Heart left ventricle (tissue), 16 donors: ENCODE data around the gene PPT2. TPM values are rescaled to one million over a fixed set of nuclear protein-coding genes. Genes with fewer than 3 reads are reported as not detected.

ENCODE experiments used
- ATAC-seq, 4 donors: fragments of 200-7000 bp; cut with Tn5 transposase; one replicate each; pipeline ENCODE4 v1.9.1; 2020 to 2022; ENCODE audit warnings: moderate library complexity in 4 of 4, mild to moderate bottlenecking in 3 of 4, moderate number of reproducible peaks in 1 of 4
- DNase-seq, 5 donors: peaks; one replicate each; pipeline ENCODE4 v3.0.0-alpha.2; 2020
- H3K27ac ChIP-seq, 12 donors: fragments of 200-600 bp; sonication (generic) in 4 of 12; one replicate each; pipeline versions ENCODE4 v1.5.0 to v1.8.0; 2016 to 2022; ENCODE audit warnings: mild to moderate bottlenecking in 2 of 12
- H3K27me3 ChIP-seq, 9 donors: fragments of 200-600 bp; sonication (generic) in 2 of 9; one replicate each; pipeline versions ENCODE4 v1.5.1 to v1.8.0; 2016 to 2022; ENCODE audit warnings: mild to moderate bottlenecking in 3 of 9
- H3K36me3 ChIP-seq, 9 donors: fragments of 200-600 bp; sonication (generic) in 2 of 9; one replicate each; pipeline versions ENCODE4 v1.5.0 to v1.8.0; 2018 to 2022; ENCODE audit warnings: mild to moderate bottlenecking in 2 of 9
- H3K4me1 ChIP-seq, 12 donors: fragments of 200-600 bp; sonication (generic) in 4 of 12; one replicate each; pipeline versions ENCODE4 v1.5.0 to v1.8.0; 2016 to 2022; ENCODE audit warnings: mild to moderate bottlenecking in 3 of 12
- H3K4me3 ChIP-seq, 12 donors: fragments of 200-600 bp; sonication (generic) in 4 of 12; one replicate each; pipeline versions ENCODE4 v1.5.0 to v1.8.0; 2017 to 2022; ENCODE audit warnings: mild to moderate bottlenecking in 9 of 12, moderate library complexity in 4 of 12
- H3K9me3 ChIP-seq, 12 donors: fragments of 200-600 bp; sonication (generic) in 4 of 12; one replicate each; pipeline versions ENCODE4 v1.5.0 to v1.8.0; 2016 to 2022; ENCODE audit warnings: mild to moderate bottlenecking in 1 of 12
- CTCF ChIP-seq, 12 donors: fragments of 200-600 bp; sonication (generic) in 4 of 12; IDR thresholded peaks; one replicate each; pipeline versions ENCODE4 v1.5.0 to v1.8.0; 2018 to 2022; ENCODE audit warnings: antibody characterized with exemption in 12 of 12, mild to moderate bottlenecking in 5 of 12
- POLR2A ChIP-seq, 2 donors: fragments of 450-650 bp; IDR thresholded peaks; one replicate each; pipeline ENCODE4 v1.6.1; 2017; ENCODE audit warnings: antibody characterized with exemption in 2 of 2, mild to moderate bottlenecking in 2 of 2, moderate library complexity in 2 of 2
- WGBS, 4 donors: extraction: QIAGEN DNeasy Blood & Tissue Kit in 2 of 4; methylation state at CpG; one replicate each; pipeline versions ENCODE4 v1.1.5 to v1.1.7; 2013 to 2018; 5-methylcytosine and 5-hydroxymethylcytosine counted together
- intact Hi-C, 10 donors: fragments of 100-400 bp; cut with DNase I; formaldehyde crosslinking; loops; one replicate each; pipeline versions ENCODE4 v1.11.1 to v1.14.2; 2022
- polyA plus RNA-seq, 2 donors: library from polyadenylated mRNA; stranded (reverse); fragments of 200-250 nt; gene quantifications; one replicate each; pipeline ENCODE4 v1.2.3, GENCODE V29; 2013
- total RNA-seq, 9 donors: library from RNA; depleted of rRNA in 2 of 9; stranded (reverse); fragments of >200 nt in 2 of 9; fragmentation: NEBNext Ultra II Directional in 3 of 9; extraction: Animal tissue kit (Norgen Biotek cat#: 25700) in 3 of 9; gene quantifications; one replicate each; pipeline versions ENCODE4 v1.1.0 to v1.2.4, GENCODE V29; 2016 to 2023
- donor health status: ischemic (EF 13 %, LVEDD 7.1; RV severe dilation, severe dysfunction).
- donor health status: healthy with polysubstance abuse.
- donor health status: DM: no; HTN: yes; CAD: no.
- donor health status: DM: no; HTN: no; CAD: no.
- donor health status: ischemic (EF 25% LVEDD 6.9; RV normal size, moderate dysfunction).
- donor health status: ischemic (EF 25% LVEDD 5.7; RV mildly dilated, moderate dysfunction).
- donor health status: healthy.
- donor health status: DM: yes; HTN: yes; CAD: no.
- donor health status: ischemic (EF 35%, LVEDD 5.7; RV mildly dilated, moderate dysfunction).
- donor health status: nonischemic (EF 11% LVEDD 7.7; RV severe dilation, severe dysfunction).
- donor health status: DM: yes; HTN: yes; CAD: no.
- donor health status: PGD.
- donor health status: ischemic (EF 29% LVEDD 5.4; RV normal size, mild dysfunction).
- donor health status: nonischemic (EF 23%, LVEDD 6.1; RV moderate dilation, normal function).

PPT2 gene
- total and polyA plus RNA-seq, 11 donors: 13.1 to 34.0 (median 21.6) TPM

- Histone ChIP-seq H3K9me3 (no peaks in the 10 kb centered on the region), H3K4me1 (peaks cover 0 to 25% (median 9%) of the 10 kb centered on the region in 12 donors), H3K27ac (no peak overlapping the region), H3K36me3 (peaks cover 0 to 60% (median 55%) of the 10 kb centered on the region in 9 donors), H3K4me3 (no peak overlapping the region), H3K27me3 (no peaks in the 10 kb centered on the region)
- WGBS, 4 donors: 92 to 96% (median 93%) methylated on average over 10 to 11 of the region's 11 CpGs
- ATAC-seq (no peak), DNase-seq (no peak)
- intact Hi-C loops: loop anchor here in 2 of 10 donors (10.0 kb wide), 1 partner anchor 505 kb away; the partner anchor contains the start of genes C6orf47 (in 2 of the 2), CSNK2B (in 2 of the 2), GPANK1 (in 2 of the 2) and LY6G5B (in 2 of the 2)
- TF ChIP-seq CTCF (IDR thresholded peaks at IDR 0.05): no peak
Observed at GRCh38 chr6:32170294-32170693, 16.4 kb downstream of the PPT2 start.

- Histone ChIP-seq H3K4me3 (no peak overlapping the region), H3K27me3 (no peaks in the 10 kb centered on the region), H3K27ac (no peak overlapping the region), H3K4me1 (peaks cover 0 to 28% (median 12%) of the 10 kb centered on the region in 12 donors), H3K9me3 (no peaks in the 10 kb centered on the region), H3K36me3 (peaks cover 0 to 53% (median 49%) of the 10 kb centered on the region in 9 donors)
- intact Hi-C loops: loop anchor here in 2 of 10 donors (10.0 kb wide), 1 partner anchor 506 kb away; the partner anchor contains the start of genes C6orf47 (in 2 of the 2), CSNK2B (in 2 of the 2), GPANK1 (in 2 of the 2) and LY6G5B (in 2 of the 2)
- ATAC-seq: no peak
- WGBS, 4 donors: 91 to 96% (median 94%) methylated on average over 6 of the region's 6 CpGs
- no peak for DNase-seq
- no peak for TF ChIP-seq CTCF (IDR thresholded peaks at IDR 0.05)
- no peak for TF ChIP-seq POLR2A (IDR thresholded peaks at IDR 0.05)
Observed at GRCh38 chr6:32171234-32171633, 17.3 kb downstream of the PPT2 start.

- intact Hi-C loops: loop anchor here in 2 of 10 donors (10.0 kb wide), 1 partner anchor 508 kb away; the partner anchor contains the start of genes C6orf47 (in 2 of the 2), CSNK2B (in 2 of the 2), GPANK1 (in 2 of the 2) and LY6G5B (in 2 of the 2)
- ATAC-seq: no peak
- H3K4me1 ChIP-seq: peaks cover 5 to 39% (median 22%) of the 10 kb centered on the region in 12 donors
Observed at GRCh38 chr6:32173051-32173727, 19.2 kb downstream of the PPT2 start.

More at GRCh38 chr6:32173051-32173727, 19.2 kb downstream of the PPT2 start:
- Histone ChIP-seq H3K9me3 (no peaks in the 10 kb centered on the region), H3K36me3 (peaks cover 0 to 33% (median 31%) of the 10 kb centered on the region in 9 donors), H3K27ac (no peak overlapping the region), H3K27me3 (no peaks in the 10 kb centered on the region), H3K4me3 (no peak overlapping the region)
- 80 to 88% (median 84%) methylated on average over 4 of the region's 4 CpGs for WGBS, 4 donors
- TF ChIP-seq CTCF (IDR thresholded peaks at IDR 0.05): no peak
- no peak for TF ChIP-seq POLR2A (IDR thresholded peaks at IDR 0.05)
- no peak for DNase-seq
